CD1c-positive myeloid dendritic cell (primary cell): ENCODE data around the gene CDCA5.
"Not testable (repeated sequence)": the region's sequence is repeated elsewhere in the genome, so short reads cannot be mapped to it uniquely, and the experiment has no call there.

ENCODE experiments used
- DNase-seq: peaks from one replicate; pipeline ENCODE4 v3.0.0-alpha.2; 2016; ENCODE audit errors: extremely low spot score

The CDCA5 gene

GRCh38 chr11:65119670-65119995 is 35.8 kb upstream of the CDCA5 start:
- no peak for DNase-seq

- DNase-seq: not testable (repeated sequence)
Measured at GRCh38 chr11:65118891-65119669, 35.2 kb upstream of the CDCA5 start.

- no peak for DNase-seq
Measured at GRCh38 chr11:65118097-65118837, 34.4 kb upstream of the CDCA5 start.

GRCh38 chr11:65117206-65118096 is 33.6 kb upstream of the CDCA5 start, which contains the start of gene ZNHIT2:
Gene ZNHIT2 (minus strand): TSS chr11:65117701. CDS start chr11:65117653, 48 bp downstream.
- DNase-seq: peak; percentile 100

GRCh38 chr11:65116370-65117205 is 32.7 kb upstream of the CDCA5 start:
- peak; percentile 78 for DNase-seq

GRCh38 chr11:65115361-65116082 is 31.7 kb upstream of the CDCA5 start:
- no peak for DNase-seq

GRCh38 chr11:65114538-65115171 is 30.8 kb upstream of the CDCA5 start:
- no peak for DNase-seq

- no peak for DNase-seq
Measured at GRCh38 chr11:65113839-65114238, 30.0 kb upstream of the CDCA5 start.

GRCh38 chr11:65113361-65113756 is 29.5 kb upstream of the CDCA5 start:
- DNase-seq: no peak

- DNase-seq: peak; percentile 73
Measured at GRCh38 chr11:65112546-65113360, 28.9 kb upstream of the CDCA5 start.

GRCh38 chr11:65111744-65112545 is 28.1 kb upstream of the CDCA5 start, which contains the start of gene TM7SF2:
Gene TM7SF2 (plus strand): TSS chr11:65111872. CDS start chr11:65112016, 144 bp downstream.
- DNase-seq: peak; percentile 95

GRCh38 chr11:65111159-65111743 is 27.4 kb upstream of the CDCA5 start:
- no peak for DNase-seq

GRCh38 chr11:65110354-65110861 is 26.6 kb upstream of the CDCA5 start:
- DNase-seq: peak; percentile 91

- no peak for DNase-seq
Measured at GRCh38 chr11:65109231-65110198, 25.7 kb upstream of the CDCA5 start.

- DNase-seq: no peak
Measured at GRCh38 chr11:65108469-65109123, 24.8 kb upstream of the CDCA5 start.
